ENCODE data around the gene JAM3.

GRCh38 chr11:134086376-134086775, 17.5 kb downstream of the JAM3 start:
- TF ChIP-seq CTCF (IDR thresholded peaks at IDR 0.05; ENCODE audit: low read length) (no peak), EZH2 (optimal IDR thresholded peaks at IDR 0.05; ENCODE audit: low read depth, low read length) (no peak), EZH2phosphoT487 (IDR thresholded peaks at IDR 0.05; ENCODE audit: low read length) (no peak)
